ENCODE results near the gene APOBR.

DNA sequence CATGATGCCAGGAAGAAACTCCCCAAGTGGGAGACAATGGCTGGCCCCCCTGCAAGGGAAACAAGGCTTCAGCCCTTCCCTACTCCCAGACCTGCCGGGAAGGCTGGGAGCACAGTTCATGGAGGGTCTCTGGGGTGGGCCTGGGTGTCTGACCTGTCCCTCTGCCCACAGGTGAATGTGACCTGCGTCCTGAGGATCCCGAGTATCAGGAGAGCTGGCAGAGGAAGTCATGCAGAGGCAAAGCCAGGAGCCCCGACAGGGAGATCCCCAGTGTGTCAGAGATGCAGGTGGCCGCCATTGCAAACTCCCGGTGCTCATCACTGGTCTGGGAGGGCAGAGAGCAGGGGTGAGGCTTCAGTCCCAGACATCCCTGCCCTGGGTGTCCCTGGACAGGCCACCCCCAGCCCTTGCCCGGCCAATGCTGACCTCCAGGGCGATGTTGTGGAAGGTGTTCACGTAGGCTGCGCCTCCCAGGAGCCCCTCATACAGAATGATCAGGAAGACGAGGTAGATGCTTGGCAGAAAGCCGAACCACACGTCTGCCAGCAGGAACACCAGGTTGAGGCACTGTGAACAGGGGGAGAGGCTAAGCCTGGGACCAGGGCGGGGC, 17.0 kb upstream of the APOBR start:
- TF ChIP-seq, protein P1, sequence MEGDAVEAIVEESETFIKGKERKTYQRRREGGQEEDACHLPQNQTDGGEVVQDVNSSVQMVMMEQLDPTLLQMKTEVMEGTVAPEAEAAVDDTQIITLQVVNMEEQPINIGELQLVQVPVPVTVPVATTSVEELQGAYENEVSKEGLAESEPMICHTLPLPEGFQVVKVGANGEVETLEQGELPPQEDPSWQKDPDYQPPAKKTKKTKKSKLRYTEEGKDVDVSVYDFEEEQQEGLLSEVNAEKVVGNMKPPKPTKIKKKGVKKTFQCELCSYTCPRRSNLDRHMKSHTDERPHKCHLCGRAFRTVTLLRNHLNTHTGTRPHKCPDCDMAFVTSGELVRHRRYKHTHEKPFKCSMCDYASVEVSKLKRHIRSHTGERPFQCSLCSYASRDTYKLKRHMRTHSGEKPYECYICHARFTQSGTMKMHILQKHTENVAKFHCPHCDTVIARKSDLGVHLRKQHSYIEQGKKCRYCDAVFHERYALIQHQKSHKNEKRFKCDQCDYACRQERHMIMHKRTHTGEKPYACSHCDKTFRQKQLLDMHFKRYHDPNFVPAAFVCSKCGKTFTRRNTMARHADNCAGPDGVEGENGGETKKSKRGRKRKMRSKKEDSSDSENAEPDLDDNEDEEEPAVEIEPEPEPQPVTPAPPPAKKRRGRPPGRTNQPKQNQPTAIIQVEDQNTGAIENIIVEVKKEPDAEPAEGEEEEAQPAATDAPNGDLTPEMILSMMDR (IDR thresholded peaks at IDR 0.05; ENCODE audit: insufficient read depth, low read length), result no peak
- TF ChIP-seq POLR2AphosphoS5 (IDR thresholded peaks at IDR 0.05; ENCODE audit: low read depth), result no peak
- TF ChIP-seq, protein P2, sequence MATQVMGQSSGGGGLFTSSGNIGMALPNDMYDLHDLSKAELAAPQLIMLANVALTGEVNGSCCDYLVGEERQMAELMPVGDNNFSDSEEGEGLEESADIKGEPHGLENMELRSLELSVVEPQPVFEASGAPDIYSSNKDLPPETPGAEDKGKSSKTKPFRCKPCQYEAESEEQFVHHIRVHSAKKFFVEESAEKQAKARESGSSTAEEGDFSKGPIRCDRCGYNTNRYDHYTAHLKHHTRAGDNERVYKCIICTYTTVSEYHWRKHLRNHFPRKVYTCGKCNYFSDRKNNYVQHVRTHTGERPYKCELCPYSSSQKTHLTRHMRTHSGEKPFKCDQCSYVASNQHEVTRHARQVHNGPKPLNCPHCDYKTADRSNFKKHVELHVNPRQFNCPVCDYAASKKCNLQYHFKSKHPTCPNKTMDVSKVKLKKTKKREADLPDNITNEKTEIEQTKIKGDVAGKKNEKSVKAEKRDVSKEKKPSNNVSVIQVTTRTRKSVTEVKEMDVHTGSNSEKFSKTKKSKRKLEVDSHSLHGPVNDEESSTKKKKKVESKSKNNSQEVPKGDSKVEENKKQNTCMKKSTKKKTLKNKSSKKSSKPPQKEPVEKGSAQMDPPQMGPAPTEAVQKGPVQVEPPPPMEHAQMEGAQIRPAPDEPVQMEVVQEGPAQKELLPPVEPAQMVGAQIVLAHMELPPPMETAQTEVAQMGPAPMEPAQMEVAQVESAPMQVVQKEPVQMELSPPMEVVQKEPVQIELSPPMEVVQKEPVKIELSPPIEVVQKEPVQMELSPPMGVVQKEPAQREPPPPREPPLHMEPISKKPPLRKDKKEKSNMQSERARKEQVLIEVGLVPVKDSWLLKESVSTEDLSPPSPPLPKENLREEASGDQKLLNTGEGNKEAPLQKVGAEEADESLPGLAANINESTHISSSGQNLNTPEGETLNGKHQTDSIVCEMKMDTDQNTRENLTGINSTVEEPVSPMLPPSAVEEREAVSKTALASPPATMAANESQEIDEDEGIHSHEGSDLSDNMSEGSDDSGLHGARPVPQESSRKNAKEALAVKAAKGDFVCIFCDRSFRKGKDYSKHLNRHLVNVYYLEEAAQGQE (IDR thresholded peaks at IDR 0.05; ENCODE audit: insufficient replicate concordance, low read depth), result no peak
- no peak for TF ChIP-seq GABPA (IDR thresholded peaks at IDR 0.05; ENCODE audit: low read depth)
- TF ChIP-seq SPI1 (IDR thresholded peaks at IDR 0.05; ENCODE audit: borderline replicate concordance, low read depth), result no peak

Data from HL-60 (cell line).